G401 (cell line): ENCODE measurements around the gene JPH4. TPM values are rescaled to one million over a fixed set of nuclear protein-coding genes. Genes with fewer than 3 reads are reported as not detected.
"Not testable (repeated sequence)": the region's sequence is repeated elsewhere in the genome, so short reads cannot be mapped to it uniquely, and the experiment has no call there.

ENCODE experiments used
- DNase-seq: peaks from one replicate; pipeline ENCODE4 v3.0.0-alpha.2; 2015; ENCODE audit warnings: low spot score
- in situ Hi-C: cut with HindIII; loops from 2 replicates; pipeline ENCODE4 v1.10.0; 2016; ENCODE audit warnings: low sequenced_read_pairs, mixed read lengths
- total RNA-seq: library from RNA; depleted of rRNA; stranded (reverse); fragments of >200 nt; shearing (Covaris generic); gene quantifications from 2 replicates; pipeline ENCODE4 v1.2.3, GENCODE V29; 2014

The JPH4 gene
- total RNA-seq, 1 experiment from 2014 or later, result not detected

DNA sequence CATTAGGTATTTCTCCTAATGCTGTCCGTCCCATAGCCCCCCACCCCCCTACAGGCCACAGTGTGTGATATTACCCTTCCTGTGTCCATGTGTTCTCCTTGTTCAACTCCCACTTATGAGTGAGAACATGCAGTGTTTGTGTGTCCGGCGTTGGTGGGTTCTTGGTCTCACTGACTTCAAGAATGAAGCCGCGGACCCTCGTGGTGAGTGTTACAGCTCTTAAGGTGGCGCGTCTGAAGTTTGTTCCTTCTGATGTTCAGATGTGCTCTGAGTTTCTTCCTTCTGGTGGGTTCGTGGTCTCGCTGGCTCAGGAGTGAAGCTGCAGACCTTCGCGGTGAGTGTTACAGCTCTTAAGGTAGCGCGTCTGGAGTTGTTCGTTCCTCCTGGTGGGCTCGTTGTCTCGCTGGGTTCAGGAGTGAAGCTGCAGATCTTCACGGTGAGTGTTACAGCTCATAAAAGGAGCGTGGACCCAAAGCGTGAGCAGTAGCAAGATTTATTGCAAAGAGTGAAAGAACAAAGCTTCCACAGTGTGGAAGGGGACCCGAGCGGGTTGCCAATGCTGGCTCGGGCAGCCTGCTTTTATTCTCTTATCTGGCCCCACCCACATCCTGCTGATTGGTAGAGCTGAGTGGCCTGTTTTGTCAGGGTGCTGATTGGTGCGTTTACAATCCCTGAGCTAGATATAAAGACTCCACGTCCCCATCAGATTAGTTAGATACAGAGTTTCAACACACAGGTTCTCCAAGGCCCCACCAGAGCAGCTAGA is 5.4 kb upstream of the JPH4 start:
- DNase-seq, in situ Hi-C loops: not testable (repeated sequence)

DNA sequence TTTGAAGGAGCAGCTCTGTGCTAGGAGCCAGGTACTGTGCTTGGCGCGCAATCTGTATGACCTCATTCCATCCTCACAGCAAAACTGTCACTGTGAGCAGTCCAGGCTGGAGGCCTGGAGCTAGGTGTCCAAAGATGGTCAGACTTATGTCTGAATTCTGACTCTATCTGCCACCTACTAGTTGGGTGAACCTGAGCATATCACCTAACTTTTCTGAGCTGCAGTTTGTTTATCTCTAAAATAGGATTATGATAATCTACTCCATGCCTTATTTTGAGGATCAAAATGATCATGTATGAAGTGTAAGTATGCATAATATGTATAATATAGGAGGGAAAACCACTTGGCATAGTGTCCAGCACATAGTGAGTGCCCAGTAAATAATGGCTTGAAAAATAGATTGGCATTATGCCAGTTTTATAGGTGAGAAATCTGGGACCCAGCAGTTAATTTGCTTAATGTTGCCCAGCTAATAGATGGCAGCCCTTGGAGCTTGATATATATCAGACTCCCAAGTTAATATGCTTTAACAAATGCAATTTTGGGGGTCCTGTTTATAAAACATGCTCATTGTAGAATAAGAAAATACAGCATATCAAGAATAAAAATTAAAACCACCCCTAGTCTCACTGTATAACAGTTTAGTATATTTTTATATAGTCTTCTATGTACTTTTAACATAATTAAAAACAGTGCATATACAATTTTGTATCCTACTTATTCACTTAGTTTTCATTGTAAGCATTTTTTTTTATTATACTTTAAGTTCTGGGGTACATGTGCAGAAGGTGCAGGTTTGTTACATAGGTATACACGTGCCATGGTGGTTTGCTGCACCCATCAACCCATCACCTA is 4.5 kb upstream of the JPH4 start:
- in situ Hi-C loops, result no loop called here
- DNase-seq, result peak; percentile 78

GRCh38 chr14:23580948-23581281 is 2.3 kb upstream of the JPH4 start:
- DNase-seq, result no peak
- in situ Hi-C loops, result no loop called here

- in situ Hi-C loops, result no loop called here
- no peak for DNase-seq
These were observed 1.7 kb upstream of the JPH4 start for GRCh38 chr14:23580152-23580926.

- in situ Hi-C loops, result no loop called here
- DNase-seq, result no peak
These were observed 1.1 kb upstream of the JPH4 start for GRCh38 chr14:23579739-23580138.

GRCh38 chr14:23579311-23579630 is 681 bp upstream of the JPH4 start:
- no peak for DNase-seq
- in situ Hi-C loops, result no loop called here

DNA sequence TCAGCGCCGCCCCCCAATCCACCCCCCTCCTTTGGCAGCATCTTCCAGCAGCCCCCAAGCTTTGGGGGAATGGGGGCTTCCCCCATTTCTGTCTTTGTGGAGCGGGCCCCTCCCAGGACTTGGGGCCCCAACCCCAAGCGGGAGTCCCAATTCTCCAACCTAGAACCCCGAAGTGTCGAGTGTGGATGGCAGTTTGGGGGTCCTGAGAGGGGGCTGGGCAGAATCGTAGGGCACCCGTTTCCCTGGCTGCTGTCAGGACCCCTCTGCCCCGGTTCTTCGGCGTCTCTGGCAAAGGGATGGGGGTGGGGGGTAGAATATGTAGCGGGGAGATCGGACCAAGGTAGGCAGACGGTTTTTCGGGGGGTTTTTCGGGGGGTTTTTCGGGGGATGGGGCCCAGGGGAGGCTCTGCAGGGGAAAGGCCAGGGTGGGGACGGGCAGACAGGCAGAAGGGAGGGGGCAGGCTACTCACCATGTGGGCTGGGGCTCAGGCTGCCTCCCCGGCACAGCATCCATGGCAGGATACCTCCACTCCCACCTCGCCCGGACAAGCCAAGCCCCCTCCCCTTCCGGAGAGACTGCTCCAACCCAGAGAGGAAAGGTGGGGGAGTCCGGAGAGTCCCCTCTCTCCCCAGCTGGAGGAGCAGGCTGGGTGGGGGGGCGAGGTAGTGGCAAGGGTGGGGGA is 739 bp downstream of the JPH4 start:
- in situ Hi-C loops, result no loop called here
- DNase-seq, result no peak

DNA sequence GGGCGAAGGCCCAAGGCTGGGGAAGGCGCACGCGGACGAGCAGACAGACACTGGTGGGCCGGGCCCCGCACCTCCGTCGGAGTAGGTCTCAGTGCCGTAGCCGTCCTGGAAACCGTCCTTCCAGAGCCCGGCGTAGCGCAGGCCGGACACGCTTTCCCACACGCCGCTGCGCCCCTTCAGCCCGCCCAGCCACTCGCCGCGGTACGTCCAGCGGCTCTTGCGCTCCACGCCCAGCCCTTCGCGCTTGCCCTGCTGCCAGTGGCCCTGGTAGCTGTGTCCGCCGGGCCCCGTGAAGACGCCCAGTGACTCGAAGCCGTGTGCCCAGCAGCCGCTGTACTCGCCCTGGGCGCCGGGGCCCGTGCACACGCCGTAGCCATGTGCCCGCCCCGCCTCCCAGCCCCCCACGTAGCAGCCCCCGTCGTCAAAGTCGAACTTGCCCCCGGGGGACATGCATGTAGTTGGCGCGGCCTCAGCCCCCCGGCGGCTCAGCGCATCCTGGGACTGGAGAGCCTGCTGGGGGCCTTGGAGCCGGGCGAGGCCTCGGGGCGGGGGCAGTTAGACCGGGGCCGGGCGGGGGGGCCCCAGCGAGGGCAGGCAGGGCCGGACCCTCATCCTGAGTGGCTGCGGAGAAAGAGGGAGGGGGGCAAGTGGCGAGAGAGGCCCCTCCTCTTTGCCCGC is 1.4 kb downstream of the JPH4 start:
- peak; percentile 66 for DNase-seq
- in situ Hi-C loops, result no loop called here

DNA sequence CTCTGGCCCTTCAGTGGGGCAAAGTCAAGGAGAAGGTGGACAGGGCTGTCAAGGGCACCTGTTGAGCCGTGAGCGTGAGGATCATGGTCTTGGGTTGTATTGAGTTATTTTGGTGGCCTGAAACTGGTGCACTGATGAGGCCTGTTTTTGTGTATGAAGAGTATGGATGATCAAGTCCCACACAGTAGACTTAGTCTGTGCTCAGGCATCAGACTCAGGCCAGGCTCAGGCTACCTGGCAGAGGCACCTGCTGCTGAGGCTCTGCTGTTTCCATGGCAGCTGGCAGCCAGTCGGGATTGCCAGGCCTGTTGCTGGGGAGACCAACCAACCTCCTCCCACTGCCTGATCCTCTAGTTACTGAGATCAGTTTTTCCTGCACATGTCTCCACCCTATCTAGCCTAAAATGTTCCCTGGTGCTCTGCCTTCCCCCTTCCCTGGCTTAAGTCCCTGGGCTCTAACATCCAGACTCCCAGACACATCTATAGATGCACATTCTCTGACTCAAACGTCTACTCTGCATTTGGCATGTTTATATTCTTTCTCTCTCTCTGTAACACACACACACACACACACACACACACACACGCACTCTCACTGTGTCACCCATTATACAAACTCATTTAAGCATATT is 5.1 kb downstream of the JPH4 start:
- DNase-seq, result peak; percentile 86
- in situ Hi-C loops, result no loop called here

DNA sequence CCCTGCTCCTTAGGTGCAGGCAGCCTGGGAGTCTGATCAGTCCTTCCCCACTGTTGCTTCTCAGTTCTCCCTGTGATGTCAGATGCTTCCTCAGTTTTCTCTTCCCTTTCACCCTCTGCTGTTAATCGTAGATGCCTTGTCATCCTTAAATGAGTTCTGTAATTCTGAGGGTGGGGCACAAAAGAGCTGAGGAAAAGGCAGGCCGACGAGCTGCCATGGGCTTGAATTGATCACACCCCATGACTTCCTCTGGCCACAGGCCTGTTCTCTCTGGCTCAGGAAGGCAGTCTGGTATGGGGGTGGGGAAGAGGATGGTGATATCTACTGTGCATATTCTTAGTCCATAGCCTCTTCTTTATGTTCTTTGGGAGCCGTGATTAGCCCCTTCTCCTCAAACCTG is 5.8 kb downstream of the JPH4 start:
- DNase-seq, result no peak
- in situ Hi-C loops, result no loop called here

GRCh38 chr14:23572524-23572828 is 6.1 kb downstream of the JPH4 start:
- DNase-seq, result no peak
- in situ Hi-C loops, result no loop called here

- DNase-seq, result no peak
- in situ Hi-C loops, result no loop called here
These were observed 6.7 kb downstream of the JPH4 start for GRCh38 chr14:23571701-23572523.

DNA sequence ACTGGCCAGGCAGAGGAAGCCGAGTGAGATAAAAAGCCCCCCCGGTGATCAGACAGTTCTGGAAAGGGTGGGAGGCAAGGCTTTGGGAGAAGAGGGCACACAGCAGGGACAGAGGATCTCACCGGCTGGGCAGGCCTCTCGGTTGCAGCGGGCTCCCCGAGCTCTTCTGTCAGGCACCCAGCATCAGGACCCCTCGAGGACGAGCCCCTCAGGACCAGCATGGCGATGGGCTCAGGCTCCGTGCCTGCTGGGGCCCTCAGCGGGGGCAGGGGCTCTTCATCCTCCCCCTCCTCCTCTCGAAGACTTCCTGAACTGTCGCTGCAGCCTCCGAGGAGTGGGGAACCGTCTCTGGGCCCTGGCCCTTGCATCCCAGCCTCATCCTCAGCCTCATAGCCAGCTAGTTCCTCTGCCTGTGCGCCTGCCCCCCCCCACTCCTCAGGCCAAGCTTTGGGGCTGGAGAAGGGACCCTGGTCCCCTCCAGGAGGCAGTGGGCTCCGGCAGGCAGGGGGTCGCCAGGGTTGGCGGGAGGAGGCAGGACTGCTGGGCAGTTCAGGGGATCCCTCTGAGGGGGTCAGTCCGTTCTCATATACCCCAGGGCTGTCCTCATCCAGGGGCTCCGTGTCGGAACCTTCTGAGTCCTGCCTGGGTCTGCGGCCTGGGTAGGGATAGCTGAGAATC is 7.6 kb downstream of the JPH4 start:
- no peak for DNase-seq

DNA sequence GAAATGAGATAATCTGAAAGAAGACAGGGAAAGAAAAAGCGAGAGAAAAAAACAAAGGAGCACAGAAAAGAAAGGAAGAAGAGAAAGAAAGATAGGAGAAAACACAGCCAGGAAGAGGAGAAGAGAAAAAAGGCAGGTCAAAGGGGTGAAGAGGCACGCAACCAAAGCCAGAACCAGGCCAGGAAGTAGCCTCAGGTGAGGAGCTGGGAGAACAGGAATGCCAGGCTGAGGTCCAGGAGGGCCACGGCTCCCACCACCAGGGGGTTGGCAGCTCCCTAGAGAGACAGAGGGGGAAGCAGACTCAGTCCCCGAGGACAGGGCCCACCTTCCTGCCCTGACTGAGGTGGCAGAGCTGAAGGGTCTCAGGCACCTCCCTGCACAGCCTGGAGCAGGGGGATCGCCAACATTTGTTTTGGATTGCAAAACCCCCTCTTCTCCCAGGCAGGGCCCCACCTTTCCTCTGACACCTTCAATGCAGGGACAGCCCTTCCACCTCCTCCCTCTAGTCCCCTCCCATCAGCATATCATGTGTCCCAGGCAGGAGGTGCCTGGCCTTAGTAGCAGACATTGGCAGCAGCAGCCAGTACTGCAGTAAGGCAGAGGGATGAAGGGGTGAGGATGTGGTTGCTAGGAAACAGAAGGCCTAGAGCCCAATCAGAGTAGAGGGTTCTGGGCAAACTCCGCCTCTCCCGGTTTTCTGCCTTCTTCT is 9.0 kb downstream of the JPH4 start:
- in situ Hi-C loops, result no loop called here
- DNase-seq, result peak; percentile 97

More for the DNA sequence above, 7.6 kb downstream of the JPH4 start:
- in situ Hi-C loops, result no loop called here

DNA sequence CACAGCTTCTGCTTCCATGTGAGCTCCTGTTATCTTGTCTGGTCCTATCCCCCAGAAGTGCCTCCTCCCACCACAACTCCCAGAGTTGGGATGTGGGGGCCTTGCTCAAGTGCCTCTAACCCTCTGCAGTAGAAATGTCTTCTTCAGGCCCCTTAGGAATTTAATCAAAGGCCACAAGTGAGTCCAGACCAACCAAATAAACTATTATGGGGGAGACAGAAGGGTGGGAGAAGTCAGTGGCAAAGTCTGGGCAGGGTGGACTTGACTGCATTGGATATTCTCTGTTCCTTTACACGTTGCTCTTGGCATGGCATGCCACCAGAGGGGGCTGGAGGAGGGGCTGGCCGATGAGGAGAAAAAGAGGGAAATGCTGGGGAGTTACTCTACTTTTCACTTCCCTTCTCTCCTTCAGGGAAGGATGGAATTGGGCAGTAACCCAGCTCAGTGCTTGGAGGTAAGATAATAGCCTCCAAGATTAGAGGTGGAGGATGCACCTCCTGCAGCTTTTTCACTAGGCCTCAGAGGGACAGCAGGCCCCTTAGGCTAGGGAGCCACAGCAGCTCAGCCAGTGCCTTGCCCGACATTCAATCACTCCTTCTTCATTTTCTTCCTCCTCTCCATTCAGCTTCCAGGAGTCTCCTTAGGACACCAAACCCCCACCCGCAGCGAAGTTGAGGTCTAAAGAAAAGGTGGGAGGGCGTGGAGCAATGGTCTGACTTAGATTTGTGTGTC is 9.8 kb downstream of the JPH4 start:
- DNase-seq, result peak; percentile 1
- in situ Hi-C loops, result no loop called here

GRCh38 chr14:23568021-23568599 is 10.5 kb downstream of the JPH4 start:
- no peak for DNase-seq
- in situ Hi-C loops, result no loop called here
